ENCODE measurements around the gene CLN3. TPM values are rescaled to one million over a fixed set of nuclear protein-coding genes. Genes with fewer than 3 reads are reported as not detected.

Gene CLN3
- total and polyA plus RNA-seq, 2 of the 13 experiments (the other 11 are each of a cell fraction or from before 2014, with no cell fraction given), result 23.4 to 46.8 TPM

GRCh38 chr16:28514246-28514645 is 22.4 kb upstream of the CLN3 start:
- POLR2A ChIA-PET, result interaction anchor here (0.9 kb wide), 1 partner anchor 12 kb away, joined by 3 read pairs; no protein-coding TSS in a partner anchor
- 90% methylated on average over 2 of the region's 7 CpGs for WGBS (ENCODE audit: low lambda C conversion rate)
- FAIRE-seq (no peak), ATAC-seq (peak; percentile 26), DNase-seq (ENCODE audit: low spot score) (no peak)
- Histone ChIP-seq H3K4me3 (replicated peaks in 1 of 3; ENCODE audit: insufficient read depth in 1 of 3, low read depth in 2 of 3, low read length in 3 of 3) (no peak overlapping the region), H3K4me2 (ENCODE audit: low read depth, low read length) (0 out of 2 replicates have a peak overlapping the region, but pooled peaks have one; percentile 49), H3K36me3 (replicated peaks in 1 of 2; ENCODE audit: control insufficient read depth in 1 of 2, insufficient read depth in 2 of 2, low read length in 2 of 2) (no peaks in the 10 kb centered on the region), H2AFZ (ENCODE audit: low read length) (no peak overlapping the region), H3K9me3 (ENCODE audit: low read length) (no peaks in the 10 kb centered on the region), H3K9ac (ENCODE audit: insufficient read depth, low read depth, low read length) (no peak overlapping the region), H3K27ac (ENCODE audit: extremely low read length, insufficient read depth, low read length) (no peak overlapping the region), H3K79me2 (ENCODE audit: insufficient read depth, low read length) (no peaks in the 10 kb centered on the region), H4K20me1 (ENCODE audit: insufficient read depth, low read length) (no peaks in the 10 kb centered on the region), H3K27me3 (ENCODE audit: control insufficient read depth in 1 of 2, insufficient read depth in 2 of 2, low read length in 2 of 2) (no peaks in the 10 kb centered on the region), H3K4me1 (ENCODE audit: insufficient read depth, low read length) (peaks cover 45% of the 10 kb centered on the region)
- CTCF ChIA-PET (ENCODE audit: low intra/inter-chr PET ratio, low total read pairs), result no interaction called here
- in situ Hi-C loops (cut with HindIII; ENCODE audit: extremely low pct_ligation_motif_present, low pct_unique_long_range_greater_than_20kb), result no loop called here
- no TSS peak for BruUV-seq (replicated peaks)
- intact Hi-C loops (cut with micrococcal nuclease; ENCODE audit: unreplicated experiment), result no loop called here
- TF ChIP-seq ZNF530 (CRISPR knock-in tag; IDR thresholded peaks at IDR 0.05; ENCODE audit: low read depth), result no peak
- TF ChIP-seq HNRNPLL (IDR thresholded peaks at IDR 0.05; ENCODE audit: low read depth, low read length, poor library complexity, severe bottlenecking), result no peak
- no peak for TF ChIP-seq ZBTB40 (IDR thresholded peaks at IDR 0.05)
- 0 out of 2 replicates have a peak, but pooled peaks have one; percentile 11 for TF ChIP-seq ZBTB40 (CRISPR knock-in tag; IDR thresholded peaks at IDR 0.05)
- no peak for TF ChIP-seq ZNF615 (CRISPR knock-in tag; IDR thresholded peaks at IDR 0.05; ENCODE audit: borderline replicate concordance)
- no peak for TF ChIP-seq ATF7 (IDR thresholded peaks at IDR 0.05)
- TF ChIP-seq ATF7 (CRISPR knock-in tag; IDR thresholded peaks at IDR 0.05), result peak; percentile 48; the same call in 1 of the 2 replicates
- no peak for TF ChIP-seq ATM (IDR thresholded peaks at IDR 0.05; ENCODE audit: borderline replicate concordance)

Measured in HepG2 (cell line).